ENCODE data around the gene ZNF106. TPM values are rescaled to one million over a fixed set of nuclear protein-coding genes. Genes with fewer than 3 reads are reported as not detected.

Gene ZNF106
- total and polyA plus RNA-seq, 4 donors, result 7.5 to 25.4 (median 20.5) TPM

GRCh38 chr15:42447599-42447998 is 43.3 kb downstream of the ZNF106 start:
- 97% methylated on average over 2 of the region's 2 CpGs for WGBS
- Histone ChIP-seq H3K9ac (ENCODE audit: low read depth in 1 of 2, low read length in 2 of 2) (no peak overlapping the region), H3K4me1 (ENCODE audit: control insufficient read depth in 4 of 4, insufficient read depth in 4 of 4, low read length in 3 of 4) (no peaks in the 10 kb centered on the region), H3K36me3 (ENCODE audit: control insufficient read depth in 4 of 4, insufficient read depth in 3 of 4, low read depth in 1 of 4, low read length in 3 of 4) (peaks cover 5 to 66% (median 42%) of the 10 kb centered on the region in 4 donors), H3K27me3 (ENCODE audit: control insufficient read depth in 4 of 4, insufficient read depth in 4 of 4, low read length in 3 of 4) (no peaks in the 10 kb centered on the region), H3K4me3 (ENCODE audit: low read depth in 1 of 3, low read length in 3 of 3) (no peak overlapping the region), H3K9me3 (ENCODE audit: control insufficient read depth in 4 of 4, low read length in 3 of 4) (no peaks in the 10 kb centered on the region), H3K27ac (ENCODE audit: low read depth in 1 of 2, low read length in 2 of 2) (no peak overlapping the region)
- no peak for DNase-seq (ENCODE audit: low spot score)
- TF ChIP-seq FOXA2 (IDR thresholded peaks at IDR 0.05) (no peak), RAD21 (IDR thresholded peaks at IDR 0.05) (no peak), ZBTB33 (IDR thresholded peaks at IDR 0.05) (no peak), JUND (IDR thresholded peaks at IDR 0.05) (no peak), HNF4A (conservative IDR thresholded peaks at IDR 0.05) (no peak)
- TF ChIP-seq, protein P1, sequence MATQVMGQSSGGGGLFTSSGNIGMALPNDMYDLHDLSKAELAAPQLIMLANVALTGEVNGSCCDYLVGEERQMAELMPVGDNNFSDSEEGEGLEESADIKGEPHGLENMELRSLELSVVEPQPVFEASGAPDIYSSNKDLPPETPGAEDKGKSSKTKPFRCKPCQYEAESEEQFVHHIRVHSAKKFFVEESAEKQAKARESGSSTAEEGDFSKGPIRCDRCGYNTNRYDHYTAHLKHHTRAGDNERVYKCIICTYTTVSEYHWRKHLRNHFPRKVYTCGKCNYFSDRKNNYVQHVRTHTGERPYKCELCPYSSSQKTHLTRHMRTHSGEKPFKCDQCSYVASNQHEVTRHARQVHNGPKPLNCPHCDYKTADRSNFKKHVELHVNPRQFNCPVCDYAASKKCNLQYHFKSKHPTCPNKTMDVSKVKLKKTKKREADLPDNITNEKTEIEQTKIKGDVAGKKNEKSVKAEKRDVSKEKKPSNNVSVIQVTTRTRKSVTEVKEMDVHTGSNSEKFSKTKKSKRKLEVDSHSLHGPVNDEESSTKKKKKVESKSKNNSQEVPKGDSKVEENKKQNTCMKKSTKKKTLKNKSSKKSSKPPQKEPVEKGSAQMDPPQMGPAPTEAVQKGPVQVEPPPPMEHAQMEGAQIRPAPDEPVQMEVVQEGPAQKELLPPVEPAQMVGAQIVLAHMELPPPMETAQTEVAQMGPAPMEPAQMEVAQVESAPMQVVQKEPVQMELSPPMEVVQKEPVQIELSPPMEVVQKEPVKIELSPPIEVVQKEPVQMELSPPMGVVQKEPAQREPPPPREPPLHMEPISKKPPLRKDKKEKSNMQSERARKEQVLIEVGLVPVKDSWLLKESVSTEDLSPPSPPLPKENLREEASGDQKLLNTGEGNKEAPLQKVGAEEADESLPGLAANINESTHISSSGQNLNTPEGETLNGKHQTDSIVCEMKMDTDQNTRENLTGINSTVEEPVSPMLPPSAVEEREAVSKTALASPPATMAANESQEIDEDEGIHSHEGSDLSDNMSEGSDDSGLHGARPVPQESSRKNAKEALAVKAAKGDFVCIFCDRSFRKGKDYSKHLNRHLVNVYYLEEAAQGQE (IDR thresholded peaks at IDR 0.05), result no peak

DNA sequence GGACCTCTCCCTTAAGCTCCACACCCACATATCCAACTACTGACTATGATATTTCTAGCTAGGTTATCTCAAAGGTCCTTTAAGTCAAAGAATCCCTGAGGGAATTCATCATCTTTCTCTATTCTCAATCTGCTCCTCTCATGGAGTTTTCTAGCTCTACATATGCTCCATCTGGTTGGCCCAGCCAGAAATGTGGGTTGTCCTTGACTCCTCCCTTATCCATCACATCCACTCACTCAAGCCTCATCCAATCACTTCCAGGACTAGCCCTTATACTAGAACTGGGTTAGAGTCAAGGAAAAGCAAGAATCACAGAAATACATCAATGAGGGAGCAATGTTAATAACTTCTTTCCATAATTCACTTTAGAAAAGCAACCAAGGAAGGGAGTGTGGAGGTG is 45.4 kb downstream of the ZNF106 start:
- peaks cover 4 to 62% (median 43%) of the 10 kb centered on the region in 4 donors for H3K36me3 ChIP-seq (ENCODE audit: control insufficient read depth in 4 of 4, insufficient read depth in 3 of 4, low read depth in 1 of 4, low read length in 3 of 4)
- H3K4me1 ChIP-seq (ENCODE audit: control insufficient read depth in 4 of 4, insufficient read depth in 4 of 4, low read length in 3 of 4), result peaks cover 0 to 2% (median 0%) of the 10 kb centered on the region in 4 donors
- TF ChIP-seq GABPA (IDR thresholded peaks at IDR 0.05 in 1 of 2, conservative IDR thresholded peaks at IDR 0.05 in 1 of 2), result no peak
- no peak for DNase-seq (ENCODE audit: low spot score)
- H3K9ac ChIP-seq (ENCODE audit: low read depth in 1 of 2, low read length in 2 of 2), result no peak overlapping the region
- H3K9me3 ChIP-seq (ENCODE audit: control insufficient read depth in 4 of 4, low read length in 3 of 4), result no peaks in the 10 kb centered on the region
- H3K27me3 ChIP-seq (ENCODE audit: control insufficient read depth in 4 of 4, insufficient read depth in 4 of 4, low read length in 3 of 4), result no peaks in the 10 kb centered on the region
- no peak overlapping the region for H3K27ac ChIP-seq (ENCODE audit: low read depth in 1 of 2, low read length in 2 of 2)
- H3K4me3 ChIP-seq (ENCODE audit: low read depth in 1 of 3, low read length in 3 of 3), result no peak overlapping the region

DNA sequence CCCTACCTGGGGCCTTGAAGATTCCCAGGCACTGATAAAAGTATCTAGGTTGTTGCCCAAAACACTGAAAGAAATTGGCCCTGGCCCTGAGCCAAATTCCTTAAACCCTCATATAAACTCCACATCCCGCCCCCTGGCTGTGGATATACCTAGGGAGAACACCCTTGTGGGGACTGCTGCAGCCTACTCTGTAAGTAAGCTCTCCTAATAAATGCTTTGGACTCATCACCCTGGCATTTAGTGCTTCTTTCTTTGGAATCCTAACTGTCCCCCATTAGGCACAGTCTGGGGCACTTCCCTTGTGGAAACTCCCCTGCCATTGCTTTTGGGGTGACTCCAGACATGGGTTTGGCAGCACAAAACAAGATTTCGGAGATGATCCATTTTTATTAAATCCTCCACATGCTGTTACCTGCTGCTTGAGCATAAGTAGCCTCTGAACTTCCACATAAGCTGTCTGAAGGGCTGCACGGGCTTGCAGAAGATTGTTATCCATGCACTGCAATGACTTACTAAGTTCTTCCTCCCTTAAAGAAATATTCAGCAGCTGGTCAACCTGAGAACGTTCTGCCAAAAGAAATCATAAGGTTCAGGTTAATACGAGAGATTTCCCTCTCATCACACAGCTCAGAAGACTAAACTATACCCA is 46.4 kb downstream of the ZNF106 start:
- Histone ChIP-seq H3K27ac (ENCODE audit: low read depth in 1 of 2, low read length in 2 of 2) (no peak overlapping the region), H3K4me3 (ENCODE audit: low read depth in 1 of 3, low read length in 3 of 3) (no peak overlapping the region), H3K9ac (ENCODE audit: low read depth in 1 of 2, low read length in 2 of 2) (no peak overlapping the region), H3K27me3 (ENCODE audit: control insufficient read depth in 4 of 4, insufficient read depth in 4 of 4, low read length in 3 of 4) (no peaks in the 10 kb centered on the region), H3K9me3 (ENCODE audit: control insufficient read depth in 4 of 4, low read length in 3 of 4) (no peaks in the 10 kb centered on the region), H3K4me1 (ENCODE audit: control insufficient read depth in 4 of 4, insufficient read depth in 4 of 4, low read length in 3 of 4) (peaks cover 0 to 3% (median 0%) of the 10 kb centered on the region in 4 donors), H3K36me3 (ENCODE audit: control insufficient read depth in 4 of 4, insufficient read depth in 3 of 4, low read depth in 1 of 4, low read length in 3 of 4) (peaks cover 3 to 58% (median 41%) of the 10 kb centered on the region in 4 donors)
- DNase-seq (ENCODE audit: low spot score), result no peak
- no peak for TF ChIP-seq JUND (IDR thresholded peaks at IDR 0.05)
- TF ChIP-seq, protein P2, sequence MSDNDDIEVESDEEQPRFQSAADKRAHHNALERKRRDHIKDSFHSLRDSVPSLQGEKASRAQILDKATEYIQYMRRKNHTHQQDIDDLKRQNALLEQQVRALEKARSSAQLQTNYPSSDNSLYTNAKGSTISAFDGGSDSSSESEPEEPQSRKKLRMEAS (IDR thresholded peaks at IDR 0.05), result no peak
- TF ChIP-seq EGR1 (IDR thresholded peaks at IDR 0.05; ENCODE audit: low read depth in 2 of 2), result no peak
- 86% methylated on average over 5 of the region's 5 CpGs for WGBS

All from liver (tissue), 9 donors.